ENCODE data around the gene C16orf96. TPM values are rescaled to one million over a fixed set of nuclear protein-coding genes. Genes with fewer than 3 reads are reported as not detected.

Gene C16orf96
- total and polyA plus RNA-seq, 9 donors, result 0.29 to 0.91 (median 0.53) TPM

DNA sequence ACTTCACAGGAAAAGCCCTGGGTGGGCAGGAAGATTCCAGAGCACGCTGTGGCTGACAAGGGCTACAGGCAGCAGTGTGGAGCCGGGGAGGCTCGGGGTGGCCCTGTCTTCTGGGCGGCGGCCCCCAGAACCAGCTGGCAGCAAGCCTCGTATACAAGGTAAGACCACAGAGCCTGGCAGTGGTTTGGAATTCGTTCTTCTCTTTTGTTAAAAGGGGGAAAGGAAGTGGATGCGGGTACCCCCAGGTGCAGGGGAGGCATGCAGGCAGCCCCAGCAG lies 52.5 kb downstream of the C16orf96 start:
- H3K4me3 ChIP-seq (ENCODE audit: low read length), result no peak overlapping the region
- no peak overlapping the region for H3K27ac ChIP-seq (ENCODE audit: low read length)
- no peak for DNase-seq
- WGBS (ENCODE audit: insufficient coverage), result 84% methylated on average over 8 of the region's 8 CpGs
- H3K9me3 ChIP-seq (replicated peaks; ENCODE audit: control insufficient read depth, low read depth, low read length), result no peaks in the 10 kb centered on the region
- H3K36me3 ChIP-seq (ENCODE audit: control insufficient read depth, insufficient read depth, low read length), result peaks cover 26% of the 10 kb centered on the region
- H3K27me3 ChIP-seq (ENCODE audit: control insufficient read depth, insufficient read depth, low read length), result no peaks in the 10 kb centered on the region
- peaks cover 14% of the 10 kb centered on the region for H3K4me1 ChIP-seq (ENCODE audit: control insufficient read depth, insufficient read depth, low read length)

DNA sequence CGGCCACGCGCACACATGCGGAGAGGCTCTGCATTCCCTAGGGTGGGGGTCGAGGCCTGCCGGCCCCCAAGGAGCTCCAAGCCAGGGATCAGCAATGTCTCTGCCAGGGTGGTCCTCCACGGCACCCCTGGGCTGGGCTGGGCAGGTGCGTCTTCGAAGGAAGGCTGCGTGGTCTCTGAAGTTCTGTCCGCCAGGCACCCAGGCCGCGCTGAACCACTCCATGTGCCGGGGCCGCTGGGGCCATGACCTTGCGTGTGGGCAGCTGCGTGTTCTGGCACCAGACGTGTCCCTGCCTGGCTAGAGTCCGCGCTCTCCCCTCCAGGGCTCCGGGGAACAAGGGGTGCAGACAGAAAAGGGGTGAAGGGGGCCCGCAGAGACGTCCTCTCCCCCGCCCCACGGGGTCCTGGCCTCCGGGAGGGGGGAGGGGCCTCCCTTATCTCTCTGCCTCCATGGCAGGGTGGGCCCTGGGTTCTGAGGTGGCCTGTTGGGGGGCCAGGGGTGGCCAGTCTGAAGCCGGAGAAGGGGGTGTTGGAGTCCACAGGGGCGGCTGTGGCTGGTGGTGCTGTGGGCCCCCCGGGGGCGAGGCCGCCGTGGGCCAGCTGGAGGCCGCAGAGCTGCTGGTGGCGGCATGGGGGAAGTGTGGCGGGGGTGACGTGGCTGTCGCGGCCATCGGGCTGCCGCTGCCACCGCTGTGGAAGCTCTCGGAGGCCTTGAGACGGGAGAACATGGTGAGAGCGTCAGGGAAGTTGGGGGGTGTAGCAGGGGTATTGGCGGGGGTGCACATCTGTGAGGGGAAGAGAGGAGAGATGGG lies 53.3 kb downstream of the C16orf96 start:
- DNase-seq, result peak; percentile 6
- WGBS (ENCODE audit: insufficient coverage), result 87% methylated on average over 39 of the region's 45 CpGs

DNA sequence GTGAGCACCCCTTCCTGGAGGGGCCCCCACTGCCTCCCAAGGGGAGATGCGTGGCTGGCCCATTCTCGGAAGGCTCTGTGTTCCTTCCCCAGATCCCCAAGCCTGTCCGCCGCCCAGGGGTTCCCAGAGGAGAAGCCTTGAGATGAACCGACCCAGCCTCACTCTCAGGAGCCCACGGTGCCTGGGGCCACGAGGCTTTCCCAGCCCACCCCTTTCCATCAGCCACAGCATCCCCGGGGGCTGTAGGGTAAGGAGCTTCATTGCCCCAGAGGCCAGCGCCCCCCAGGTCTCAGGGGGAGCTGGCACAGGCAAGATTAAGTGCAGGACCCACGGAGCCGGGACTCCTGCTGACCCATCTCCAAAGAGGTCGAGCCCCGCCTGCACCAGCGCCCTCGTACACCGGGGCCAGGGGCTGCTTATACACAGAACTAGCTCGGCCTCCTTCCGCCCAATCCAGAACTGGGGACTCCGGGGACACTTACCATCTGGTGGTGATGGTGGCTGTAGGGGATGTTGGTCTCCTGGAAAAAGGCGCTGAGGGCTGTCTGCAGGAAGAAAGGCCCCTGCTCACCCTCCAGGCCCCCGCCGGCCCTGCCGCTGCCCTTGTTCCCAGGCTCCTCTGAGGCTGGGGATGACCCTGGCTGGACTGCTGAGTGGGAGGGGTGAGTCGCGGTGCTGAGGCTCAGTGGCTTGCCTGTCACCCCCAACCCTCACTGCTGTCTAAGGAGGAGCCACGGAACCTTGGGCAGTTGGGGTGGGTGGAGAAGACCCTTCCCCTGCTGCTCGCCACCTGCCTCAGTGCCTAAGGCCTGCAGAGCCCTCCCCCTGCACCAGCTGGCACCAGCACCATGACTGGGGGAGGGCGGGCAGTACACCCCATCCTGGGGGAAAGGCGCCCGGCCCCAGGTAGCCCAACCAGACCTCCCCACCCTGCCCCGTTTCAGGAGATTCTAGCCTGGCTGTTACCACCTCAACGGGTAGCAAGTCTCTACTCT lies 54.2 kb downstream of the C16orf96 start:
- H3K4me1 ChIP-seq (ENCODE audit: control insufficient read depth, insufficient read depth, low read length), result peaks cover 20% of the 10 kb centered on the region
- WGBS (ENCODE audit: insufficient coverage), result 78% methylated on average over 11 of the region's 32 CpGs
- H3K36me3 ChIP-seq (ENCODE audit: control insufficient read depth, insufficient read depth, low read length), result peaks cover 26% of the 10 kb centered on the region

More for the DNA sequence above, 53.3 kb downstream of the C16orf96 start:
- peaks cover 26% of the 10 kb centered on the region for H3K36me3 ChIP-seq (ENCODE audit: control insufficient read depth, insufficient read depth, low read length)
- H3K4me3 ChIP-seq (ENCODE audit: low read length), result no peak overlapping the region
- peaks cover 16% of the 10 kb centered on the region for H3K4me1 ChIP-seq (ENCODE audit: control insufficient read depth, insufficient read depth, low read length)
- H3K27ac ChIP-seq (ENCODE audit: low read length), result no peak overlapping the region
- H3K9me3 ChIP-seq (replicated peaks; ENCODE audit: control insufficient read depth, low read depth, low read length), result no peaks in the 10 kb centered on the region
- no peaks in the 10 kb centered on the region for H3K27me3 ChIP-seq (ENCODE audit: control insufficient read depth, insufficient read depth, low read length)

DNA sequence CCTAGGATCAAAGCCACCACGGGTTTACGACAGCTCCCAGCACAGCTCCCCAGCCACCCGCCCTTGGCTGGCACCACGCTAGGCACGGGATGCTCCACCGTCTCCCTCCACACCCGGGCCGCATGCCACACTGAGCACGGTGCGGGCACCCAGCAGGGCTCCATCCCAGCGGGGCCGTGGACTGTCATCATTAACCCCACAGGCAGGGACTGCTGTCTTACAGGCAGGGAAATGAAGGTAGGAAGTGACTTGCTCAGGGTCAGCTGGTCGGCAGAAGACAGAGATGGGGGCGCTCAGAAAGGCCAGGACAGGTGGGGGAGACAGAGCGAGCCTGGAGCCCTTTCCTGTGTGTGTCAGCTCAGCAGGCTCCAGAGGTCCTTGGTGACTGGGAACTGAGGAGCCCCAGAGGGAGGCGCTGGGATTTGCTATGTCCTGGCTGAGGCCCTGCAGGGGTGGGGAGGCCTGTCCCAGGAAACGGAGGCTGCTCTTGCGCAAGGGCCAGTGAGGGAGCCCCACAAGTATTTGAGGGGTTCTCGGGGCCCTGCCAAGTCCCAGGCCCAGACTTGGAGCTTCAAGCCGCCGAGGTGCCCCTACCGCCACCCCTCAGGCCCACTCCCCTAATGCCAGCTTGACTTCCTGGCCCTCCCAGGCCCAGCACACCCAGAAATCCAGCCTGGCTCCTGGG lies 55.3 kb downstream of the C16orf96 start:
- Histone ChIP-seq H3K36me3 (ENCODE audit: control insufficient read depth, insufficient read depth, low read length) (peaks cover 26% of the 10 kb centered on the region), H3K27ac (ENCODE audit: low read length) (no peak overlapping the region), H3K4me3 (ENCODE audit: low read length) (no peak overlapping the region), H3K4me1 (ENCODE audit: control insufficient read depth, insufficient read depth, low read length) (peaks cover 28% of the 10 kb centered on the region), H3K27me3 (ENCODE audit: control insufficient read depth, insufficient read depth, low read length) (no peaks in the 10 kb centered on the region), H3K9me3 (replicated peaks; ENCODE audit: control insufficient read depth, low read depth, low read length) (no peaks in the 10 kb centered on the region)
- DNase-seq, result no peak
- WGBS (ENCODE audit: insufficient coverage), result 85% methylated on average over 21 of the region's 22 CpGs

More for the DNA sequence above, 54.2 kb downstream of the C16orf96 start:
- no peak for DNase-seq
- no peak overlapping the region for H3K27ac ChIP-seq (ENCODE audit: low read length)
- H3K4me3 ChIP-seq (ENCODE audit: low read length), result no peak overlapping the region
- no peaks in the 10 kb centered on the region for H3K9me3 ChIP-seq (replicated peaks; ENCODE audit: control insufficient read depth, low read depth, low read length)
- H3K27me3 ChIP-seq (ENCODE audit: control insufficient read depth, insufficient read depth, low read length), result no peaks in the 10 kb centered on the region

DNA sequence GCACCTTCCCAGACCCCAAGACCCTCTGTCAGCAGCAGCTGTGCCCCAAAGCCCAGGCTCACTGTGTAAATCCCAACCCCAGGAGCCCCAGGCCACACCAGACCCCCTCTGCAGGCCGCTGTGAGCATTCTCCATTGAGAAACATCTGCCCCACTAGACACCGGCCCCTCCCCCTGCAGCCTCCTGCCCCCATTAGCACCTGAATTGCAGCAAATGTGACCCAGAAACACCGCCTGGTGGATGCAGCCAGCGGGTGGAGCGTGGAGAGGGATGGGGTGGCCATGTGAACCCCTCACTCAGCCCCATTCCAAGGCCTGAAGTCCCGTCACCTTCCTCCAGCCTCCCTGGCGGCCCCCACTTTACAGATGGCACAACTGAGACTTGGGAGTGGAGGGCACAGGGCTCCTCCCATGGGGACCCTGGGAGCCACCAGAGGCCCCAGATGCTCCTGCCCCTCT lies 56.4 kb downstream of the C16orf96 start:
- Histone ChIP-seq H3K27ac (ENCODE audit: low read length) (no peak overlapping the region), H3K4me1 (ENCODE audit: control insufficient read depth, insufficient read depth, low read length) (peaks cover 38% of the 10 kb centered on the region)
- 79% methylated on average over 3 of the region's 7 CpGs for WGBS (ENCODE audit: insufficient coverage)

DNA sequence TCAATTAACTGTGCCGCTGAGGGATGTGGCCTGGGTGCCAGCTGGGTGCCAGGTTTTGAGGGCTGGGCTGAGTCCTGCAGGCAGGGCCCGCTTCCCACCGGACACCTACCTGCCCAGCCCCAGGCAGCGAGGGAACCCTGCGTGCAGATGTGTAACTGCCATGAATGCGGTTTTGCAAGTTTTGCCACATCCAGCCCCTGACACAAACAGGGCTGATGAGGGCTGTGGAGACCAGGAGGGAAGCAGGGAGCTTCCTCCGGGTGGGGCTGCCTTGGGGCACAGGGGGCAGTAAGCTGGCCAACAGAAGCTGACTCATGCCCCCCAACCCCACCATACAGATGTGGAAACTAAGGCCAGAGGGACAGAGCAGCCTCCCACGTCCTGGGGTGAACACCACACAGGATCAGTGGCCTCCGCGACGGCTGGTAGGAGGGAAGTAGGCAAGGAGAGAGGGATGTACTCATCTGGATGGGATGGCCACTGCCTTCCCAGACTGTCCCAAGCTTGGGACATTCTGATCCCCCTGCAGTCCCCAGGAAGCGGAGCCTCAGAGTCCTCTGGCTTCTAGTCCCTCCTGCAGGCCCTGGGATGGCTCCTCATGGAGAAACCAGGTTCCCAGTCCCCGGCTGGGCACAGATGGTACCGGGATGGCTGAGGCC lies 57.0 kb downstream of the C16orf96 start:
- Histone ChIP-seq H3K9me3 (replicated peaks; ENCODE audit: control insufficient read depth, low read depth, low read length) (no peaks in the 10 kb centered on the region), H3K27me3 (ENCODE audit: control insufficient read depth, insufficient read depth, low read length) (no peaks in the 10 kb centered on the region), H3K4me1 (ENCODE audit: control insufficient read depth, insufficient read depth, low read length) (peaks cover 43% of the 10 kb centered on the region), H3K4me3 (ENCODE audit: low read length) (peak overlapping the region; percentile 57), H3K27ac (ENCODE audit: low read length) (peak overlapping the region; percentile 13), H3K36me3 (ENCODE audit: control insufficient read depth, insufficient read depth, low read length) (peaks cover 13% of the 10 kb centered on the region)
- DNase-seq, result peak; percentile 18
- 81% methylated on average over 3 of the region's 14 CpGs for WGBS (ENCODE audit: insufficient coverage)

More for the DNA sequence above, 56.4 kb downstream of the C16orf96 start:
- DNase-seq, result peak; percentile 13
- Histone ChIP-seq H3K9me3 (replicated peaks; ENCODE audit: control insufficient read depth, low read depth, low read length) (no peaks in the 10 kb centered on the region), H3K27me3 (ENCODE audit: control insufficient read depth, insufficient read depth, low read length) (no peaks in the 10 kb centered on the region), H3K4me3 (ENCODE audit: low read length) (no peak overlapping the region), H3K36me3 (ENCODE audit: control insufficient read depth, insufficient read depth, low read length) (peaks cover 19% of the 10 kb centered on the region)

DNA sequence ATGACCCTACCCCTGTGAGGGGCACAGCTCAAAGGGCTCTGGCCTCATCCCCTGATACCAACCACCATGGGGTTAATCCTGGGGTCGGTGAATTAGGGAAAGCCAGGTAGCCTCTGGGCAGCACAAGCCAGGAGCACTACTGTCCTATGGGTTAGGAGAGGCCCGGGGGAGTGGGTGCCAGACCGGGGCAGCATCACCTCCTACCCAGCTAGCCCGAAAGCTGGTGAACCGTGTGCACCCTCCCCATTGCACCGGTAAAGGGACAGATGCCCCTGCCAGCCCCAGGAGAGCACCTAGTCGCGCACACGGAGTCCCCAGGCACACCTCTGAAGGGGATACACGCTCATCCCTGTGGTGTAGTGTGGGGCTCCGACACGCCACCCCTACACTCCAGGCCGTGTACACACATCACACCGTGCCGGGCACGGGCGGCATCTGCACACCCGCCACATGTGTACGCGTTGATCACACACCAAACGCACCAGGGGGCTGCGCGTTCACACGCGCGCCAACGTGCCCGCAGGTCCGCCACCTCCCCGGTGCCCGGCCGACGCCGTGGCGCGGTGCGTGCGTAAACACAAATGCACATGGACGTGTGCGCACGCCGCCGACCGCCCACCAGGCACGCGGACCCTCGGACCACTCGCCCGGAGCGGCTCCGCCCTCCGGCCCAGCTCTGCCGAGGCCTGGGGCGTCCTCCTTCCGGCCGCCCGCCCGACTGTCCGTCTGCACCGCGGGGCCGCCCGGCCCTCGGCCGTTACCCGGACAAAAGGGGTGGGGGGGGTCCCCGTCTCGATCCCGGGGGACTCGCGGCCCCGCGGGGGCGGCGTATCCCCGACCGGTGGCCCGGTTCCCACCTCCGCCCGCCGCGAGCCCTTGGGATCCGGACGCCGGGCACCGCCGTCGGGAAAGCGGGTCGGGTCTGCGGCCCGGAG lies 57.8 kb downstream of the C16orf96 start:
- Histone ChIP-seq H3K4me3 (ENCODE audit: low read length) (peak overlapping the region; percentile 57), H3K36me3 (ENCODE audit: control insufficient read depth, insufficient read depth, low read length) (peaks cover 10% of the 10 kb centered on the region), H3K27ac (ENCODE audit: low read length) (peak overlapping the region; percentile 13), H3K4me1 (ENCODE audit: control insufficient read depth, insufficient read depth, low read length) (peaks cover 47% of the 10 kb centered on the region), H3K27me3 (ENCODE audit: control insufficient read depth, insufficient read depth, low read length) (no peaks in the 10 kb centered on the region), H3K9me3 (replicated peaks; ENCODE audit: control insufficient read depth, low read depth, low read length) (no peaks in the 10 kb centered on the region)
- peak; percentile 49 for DNase-seq
- WGBS (ENCODE audit: insufficient coverage), result 1% methylated on average over 74 of the region's 92 CpGs

DNA sequence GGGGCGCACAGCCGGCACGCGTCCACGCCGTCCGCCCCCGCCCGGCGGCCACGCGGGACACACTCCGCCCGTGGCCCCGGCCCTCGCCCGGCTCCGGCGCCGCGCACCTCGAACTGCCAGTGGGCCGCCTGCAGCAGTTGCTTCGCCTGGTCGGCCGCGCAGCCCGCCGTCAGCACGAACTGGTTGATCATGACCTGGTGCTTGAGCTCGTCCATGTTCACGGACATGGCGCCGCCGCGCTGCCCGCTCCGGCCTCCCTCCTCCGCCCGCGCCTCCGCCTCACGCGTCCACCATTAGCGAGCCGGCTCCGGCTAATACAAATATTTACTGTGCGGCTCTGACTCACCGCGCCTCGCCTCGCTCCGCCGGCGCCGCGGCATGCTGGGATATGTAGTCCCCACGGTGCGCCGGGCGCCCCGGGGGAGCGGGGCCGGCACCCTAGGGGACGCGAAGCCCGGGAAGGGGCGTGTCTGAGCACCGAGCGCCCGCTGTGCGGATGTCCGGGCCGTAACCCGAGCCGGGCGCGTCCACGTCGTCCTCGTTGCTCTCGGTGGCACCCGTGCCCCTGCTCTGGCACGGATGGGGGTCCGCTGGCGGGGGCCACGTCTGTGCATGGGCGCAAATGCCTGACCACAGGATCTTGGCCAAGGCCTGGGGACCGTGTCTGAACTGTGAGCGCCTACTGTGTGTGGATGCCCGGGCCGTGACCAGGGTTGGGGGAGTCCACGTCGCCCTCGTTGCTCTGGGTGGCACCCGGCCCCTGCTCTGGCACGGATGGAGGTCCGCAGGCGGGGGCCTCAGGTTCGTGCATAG lies 58.6 kb downstream of the C16orf96 start, which contains the start of gene UBALD1:
TSS of gene UBALD1 (minus strand) at position 318 of the 813 bp plus-strand sequence. CDS start at position 227, 91 bp downstream.
- Histone ChIP-seq H3K27me3 (ENCODE audit: control insufficient read depth, insufficient read depth, low read length) (no peaks in the 10 kb centered on the region), H3K36me3 (ENCODE audit: control insufficient read depth, insufficient read depth, low read length) (peaks cover 1% of the 10 kb centered on the region), H3K27ac (ENCODE audit: low read length) (peak within 1 kb of the TSS; percentile 95), H3K9me3 (replicated peaks; ENCODE audit: control insufficient read depth, low read depth, low read length) (no peaks in the 10 kb centered on the region), H3K4me1 (ENCODE audit: control insufficient read depth, insufficient read depth, low read length) (peaks cover 52% of the 10 kb centered on the region), H3K4me3 (ENCODE audit: low read length) (peak within 1 kb of the TSS; percentile 57)
- DNase-seq, result peak; percentile 91
- 7% methylated on average over 100 of the region's 100 CpGs for WGBS (ENCODE audit: insufficient coverage)

Data from muscle of leg (tissue), 11 donors.